PC-3 (cell line): ENCODE data around the gene POSTN. TPM values are rescaled to one million over a fixed set of nuclear protein-coding genes. Genes with fewer than 3 reads are reported as not detected.

Experiments
- ATAC-seq: fragments of 200-7000 bp; cut with Tn5 transposase; 2 replicates; pipeline ENCODE4 v1.9.1; 2020; ENCODE audit warnings: mild to moderate bottlenecking, moderate library complexity
- BruUV-seq: library from RNA; stranded (reverse); fragments of 400-500 nt; replicated peaks from 2 replicates; lab custom pipeline; 2021; lab: Mats Ljungman, UMichigan
- CTCF ChIA-PET: fragments of 300-600 bp; sonication (Branson Sonifier 250); formaldehyde crosslinking; loops from one replicate; lab custom pipeline; 2022; ENCODE audit warnings: antibody characterized with exemption; lab: Charles Lee
- POLR2A ChIA-PET: fragments of 300-600 bp; sonication (Branson Sonifier 250); formaldehyde crosslinking; loops from one replicate; lab custom pipeline; 2022; ENCODE audit warnings: antibody characterized with exemption; ENCODE audit not compliant: unreplicated experiment; lab: Charles Lee
- DNase-seq: peaks from one replicate; pipeline ENCODE4 v3.0.0-alpha.2; 2015
- H2AFZ ChIP-seq: fragments of 300-600 bp; sonication (generic); 2 replicates; pipeline ENCODE4 v1.6.0; 2016; ENCODE audit warnings: antibody characterized with exemption, low read length
- H3F3A ChIP-seq: fragments of 300-600 bp; sonication (generic); one replicate; pipeline ENCODE4 v1.6.0; 2017; ENCODE audit warnings: antibody characterized with exemption, low read length, control low read depth, mild to moderate bottlenecking; ENCODE audit not compliant: unreplicated experiment
- H3K27ac ChIP-seq: fragments of 300-600 bp; sonication (generic); 2 replicates; pipeline ENCODE4 v1.5.1; 2016; ENCODE audit warnings: mild to moderate bottlenecking, low read length
- H3K27me3 ChIP-seq: fragments of 300-600 bp; sonication (generic); 2 replicates; pipeline ENCODE4 v1.6.1; 2016; ENCODE audit warnings: low read length, mixed read lengths
- H3K36me3 ChIP-seq: fragments of 300-600 bp; sonication (generic); 2 replicates; pipeline ENCODE4 v1.6.1; 2016; ENCODE audit warnings: low read depth, mixed run types, low read length, mixed read lengths
- H3K4me1 ChIP-seq: fragments of 300-600 bp; sonication (generic); 2 replicates; pipeline ENCODE4 v1.5.1; 2016; ENCODE audit warnings: low read length; ENCODE audit not compliant: insufficient read depth
- H3K4me2 ChIP-seq: fragments of 300-600 bp; sonication (generic); 2 replicates; pipeline ENCODE4 v1.6.0; 2016; ENCODE audit warnings: low read length
- H3K4me3 ChIP-seq: fragments of 300-600 bp; sonication (generic); 2 replicates; pipeline ENCODE4 v1.5.1; 2016; ENCODE audit warnings: mild to moderate bottlenecking, low read length, mixed read lengths
- H3K79me2 ChIP-seq: fragments of 300-600 bp; sonication (generic); 2 replicates; pipeline ENCODE4 v1.6.1; 2017; ENCODE audit warnings: low read length, mixed read lengths
- H3K9ac ChIP-seq: fragments of 300-600 bp; sonication (generic); 2 replicates; pipeline ENCODE4 v1.6.0; 2016; ENCODE audit warnings: mild to moderate bottlenecking, low read length
- H3K9me2 ChIP-seq: fragments of 300-600 bp; sonication (generic); replicated peaks from 2 replicates; pipeline ENCODE4 v1.6.1; 2016; ENCODE audit warnings: mixed run types, low read length, mixed read lengths
- H3K9me3 ChIP-seq: fragments of 300-600 bp; sonication (generic); 2 replicates; pipeline ENCODE4 v1.6.1; 2016; ENCODE audit warnings: low read length, mixed read lengths
- H4K20me1 ChIP-seq: fragments of 300-600 bp; sonication (generic); 2 replicates; pipeline ENCODE4 v1.6.1; 2016; ENCODE audit warnings: low read length, mixed read lengths
- EZH2 ChIP-seq: fragments of 300-600 bp; sonication (generic); IDR thresholded peaks from one replicate; pipeline ENCODE4 v1.6.1; 2017; ENCODE audit warnings: antibody characterized with exemption, mild to moderate bottlenecking, low read length; ENCODE audit not compliant: unreplicated experiment
- EZH2phosphoT487 ChIP-seq: fragments of 300-600 bp; sonication (generic); IDR thresholded peaks from 2 replicates; pipeline ENCODE4 v1.6.1; 2018; ENCODE audit warnings: mild to moderate bottlenecking, antibody characterized with exemption, low read length, borderline replicate concordance
- intact Hi-C: fragments of 100-400 bp; cut with micrococcal nuclease; formaldehyde crosslinking; loops from 2 replicates; pipeline ENCODE4 v1.9.0; 2023
- total RNA-seq: library from RNA; depleted of rRNA; stranded (reverse); fragments of >200 nt; gene quantifications from 2 replicates; pipeline ENCODE4 v1.2.3, GENCODE V29; 2014
- TF ChIP-seq, protein P1 (sequence below): fragments of 300-600 bp; sonication (generic); conservative IDR thresholded peaks from 2 replicates; pipeline ENCODE4 v1.5.1; 2017; ENCODE audit warnings: antibody characterized with exemption, low read depth, mild to moderate bottlenecking, low read length

Gene POSTN
- total RNA-seq, 1 experiment from 2014 or later: not detected

DNA sequence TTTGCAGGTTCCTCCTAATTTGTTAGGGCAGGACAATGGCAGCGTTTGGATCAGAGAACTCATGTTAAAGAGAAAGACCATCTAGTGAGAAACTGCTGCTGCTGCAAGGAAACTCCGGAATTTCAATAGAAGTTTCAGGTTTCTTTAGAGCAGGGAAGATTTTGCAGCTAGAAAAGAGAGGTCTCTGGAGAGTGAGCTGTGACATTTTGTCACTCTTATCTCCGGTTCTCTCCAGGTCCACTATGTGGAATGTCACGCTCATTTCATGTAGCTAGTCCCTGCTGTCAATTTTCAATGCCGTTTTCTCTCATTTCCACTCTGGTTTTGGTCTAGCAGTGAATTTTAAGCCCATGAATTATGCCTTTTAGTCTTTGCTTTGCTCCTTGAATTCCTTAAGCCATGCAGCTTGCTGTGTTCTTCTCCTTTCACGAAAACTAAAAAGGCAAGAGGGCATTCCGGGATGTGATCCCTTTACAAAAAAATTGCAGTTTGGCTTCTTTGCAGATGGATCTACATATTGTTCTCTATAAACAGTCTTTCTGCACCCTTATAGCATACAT lies 46.7 kb upstream of the POSTN start:
- no TSS peak for BruUV-seq
- ATAC-seq (no peak), DNase-seq (no peak)
- POLR2A ChIA-PET: no interaction called here
- H3K4me1 ChIP-seq: peaks cover 26% of the 10 kb centered on the region
- intact Hi-C loops: loop anchor here (5.0 to 10.0 kb wide), 2 partner anchors 37 to 120 kb away; no protein-coding TSS in a partner anchor
- no peak overlapping the region for H3K27ac ChIP-seq
- no peak overlapping the region for H3K9ac ChIP-seq
- no peak overlapping the region for H2AFZ ChIP-seq
- no peaks in the 10 kb centered on the region for H3K9me3 ChIP-seq
- H3K36me3 ChIP-seq: no peaks in the 10 kb centered on the region
- no peaks in the 10 kb centered on the region for H3K9me2 ChIP-seq
- H4K20me1 ChIP-seq: no peaks in the 10 kb centered on the region
- no peak overlapping the region for H3K4me3 ChIP-seq
- TF ChIP-seq, protein P1, sequence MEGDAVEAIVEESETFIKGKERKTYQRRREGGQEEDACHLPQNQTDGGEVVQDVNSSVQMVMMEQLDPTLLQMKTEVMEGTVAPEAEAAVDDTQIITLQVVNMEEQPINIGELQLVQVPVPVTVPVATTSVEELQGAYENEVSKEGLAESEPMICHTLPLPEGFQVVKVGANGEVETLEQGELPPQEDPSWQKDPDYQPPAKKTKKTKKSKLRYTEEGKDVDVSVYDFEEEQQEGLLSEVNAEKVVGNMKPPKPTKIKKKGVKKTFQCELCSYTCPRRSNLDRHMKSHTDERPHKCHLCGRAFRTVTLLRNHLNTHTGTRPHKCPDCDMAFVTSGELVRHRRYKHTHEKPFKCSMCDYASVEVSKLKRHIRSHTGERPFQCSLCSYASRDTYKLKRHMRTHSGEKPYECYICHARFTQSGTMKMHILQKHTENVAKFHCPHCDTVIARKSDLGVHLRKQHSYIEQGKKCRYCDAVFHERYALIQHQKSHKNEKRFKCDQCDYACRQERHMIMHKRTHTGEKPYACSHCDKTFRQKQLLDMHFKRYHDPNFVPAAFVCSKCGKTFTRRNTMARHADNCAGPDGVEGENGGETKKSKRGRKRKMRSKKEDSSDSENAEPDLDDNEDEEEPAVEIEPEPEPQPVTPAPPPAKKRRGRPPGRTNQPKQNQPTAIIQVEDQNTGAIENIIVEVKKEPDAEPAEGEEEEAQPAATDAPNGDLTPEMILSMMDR: no peak
- TF ChIP-seq EZH2 (no peak), EZH2phosphoT487 (no peak)
- H3K4me2 ChIP-seq: no peak overlapping the region
- H3F3A ChIP-seq: no peaks in the 10 kb centered on the region
- no peaks in the 10 kb centered on the region for H3K79me2 ChIP-seq
- H3K27me3 ChIP-seq: no peaks in the 10 kb centered on the region
- CTCF ChIA-PET: no interaction called here

DNA sequence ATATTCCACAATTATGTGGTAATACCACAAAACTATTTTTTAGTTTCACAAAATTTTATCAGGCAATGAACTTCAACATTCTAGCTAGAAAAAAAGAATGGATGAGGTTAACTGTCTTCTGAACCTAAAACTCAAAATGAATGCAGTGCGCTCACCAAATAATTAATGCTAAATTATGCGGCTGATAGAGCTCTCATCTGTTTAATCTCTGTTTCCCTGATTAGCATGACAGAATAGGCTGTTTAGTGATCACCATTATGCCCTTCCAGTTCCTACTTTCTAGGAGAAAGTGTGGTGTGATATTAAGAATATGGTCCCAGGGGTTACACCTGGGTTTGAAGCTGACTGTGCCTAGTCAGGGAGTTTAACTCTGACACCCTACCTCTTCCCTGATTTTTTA lies 42.8 kb upstream of the POSTN start:
- Histone ChIP-seq H3K27me3 (peaks cover 15% of the 10 kb centered on the region), H2AFZ (no peak overlapping the region), H3K4me3 (no peak overlapping the region), H3K9ac (no peak overlapping the region), H3K4me2 (no peak overlapping the region), H4K20me1 (no peaks in the 10 kb centered on the region), H3K4me1 (no peaks in the 10 kb centered on the region), H3K9me2 (no peaks in the 10 kb centered on the region), H3F3A (no peaks in the 10 kb centered on the region), H3K79me2 (no peaks in the 10 kb centered on the region), H3K36me3 (no peaks in the 10 kb centered on the region), H3K9me3 (no peaks in the 10 kb centered on the region), H3K27ac (no peak overlapping the region)
- ChIA-PET POLR2A (no interaction called here), CTCF (no interaction called here)
- intact Hi-C loops: loop anchor here (2.0 to 10.0 kb wide), 3 partner anchors 123 to 403 kb away; partner anchors contain the start of gene TRPC4
- TF ChIP-seq EZH2: no peak
- TF ChIP-seq, protein P1: no peak
- TF ChIP-seq EZH2phosphoT487: no peak
- BruUV-seq: no TSS peak
- DNase-seq (no peak), ATAC-seq (no peak)

DNA sequence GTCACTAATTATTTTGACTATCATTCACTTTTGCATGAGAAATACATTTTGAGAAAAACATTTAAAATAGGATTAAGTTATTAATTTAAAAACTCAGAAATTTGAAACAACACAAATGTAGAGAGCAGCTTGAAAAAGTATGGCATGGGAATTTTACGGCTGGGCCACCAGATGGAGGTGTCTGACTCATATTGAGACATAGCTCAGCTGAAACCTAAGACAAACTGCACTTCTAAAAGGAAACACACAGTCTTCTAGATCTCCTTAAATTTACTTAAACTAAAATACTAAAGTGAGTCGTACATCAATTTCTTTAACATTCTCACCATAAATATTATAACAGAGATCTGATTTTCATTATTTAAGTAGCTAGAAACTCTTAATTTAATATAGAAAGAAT lies 41.9 kb upstream of the POSTN start:
- CTCF ChIA-PET: interaction anchor here (0.7 to 1.1 kb wide), 4 partner anchors 8 to 942 kb away, joined by 4 to 7 read pairs (median 5); no protein-coding TSS in a partner anchor

More for the DNA sequence above, 41.9 kb upstream of the POSTN start:
- Histone ChIP-seq H3K27me3 (peaks cover 18% of the 10 kb centered on the region), H3K4me3 (no peak overlapping the region), H3K9ac (no peak overlapping the region), H3K4me2 (no peak overlapping the region), H3K9me3 (no peaks in the 10 kb centered on the region), H3K4me1 (no peaks in the 10 kb centered on the region), H3K27ac (no peak overlapping the region), H3K79me2 (no peaks in the 10 kb centered on the region), H3K9me2 (no peaks in the 10 kb centered on the region), H4K20me1 (no peaks in the 10 kb centered on the region), H3K36me3 (no peaks in the 10 kb centered on the region), H2AFZ (no peak overlapping the region), H3F3A (no peaks in the 10 kb centered on the region)
- DNase-seq (peak; percentile 58), ATAC-seq (peak; percentile 80)
- no TSS peak for BruUV-seq
- TF ChIP-seq, protein P1: peak; percentile 72
- TF ChIP-seq EZH2: no peak
- POLR2A ChIA-PET: no interaction called here
- intact Hi-C loops: loop anchor here (1.0 to 10.0 kb wide), 4 partner anchors 124 to 890 kb away; partner anchors contain the start of gene TRPC4
